ENCODE data around the gene EML5.
A peak's percentile ranks its signal among the peaks of the same experiment; 100 is the strongest.

EML5 gene

DNA sequence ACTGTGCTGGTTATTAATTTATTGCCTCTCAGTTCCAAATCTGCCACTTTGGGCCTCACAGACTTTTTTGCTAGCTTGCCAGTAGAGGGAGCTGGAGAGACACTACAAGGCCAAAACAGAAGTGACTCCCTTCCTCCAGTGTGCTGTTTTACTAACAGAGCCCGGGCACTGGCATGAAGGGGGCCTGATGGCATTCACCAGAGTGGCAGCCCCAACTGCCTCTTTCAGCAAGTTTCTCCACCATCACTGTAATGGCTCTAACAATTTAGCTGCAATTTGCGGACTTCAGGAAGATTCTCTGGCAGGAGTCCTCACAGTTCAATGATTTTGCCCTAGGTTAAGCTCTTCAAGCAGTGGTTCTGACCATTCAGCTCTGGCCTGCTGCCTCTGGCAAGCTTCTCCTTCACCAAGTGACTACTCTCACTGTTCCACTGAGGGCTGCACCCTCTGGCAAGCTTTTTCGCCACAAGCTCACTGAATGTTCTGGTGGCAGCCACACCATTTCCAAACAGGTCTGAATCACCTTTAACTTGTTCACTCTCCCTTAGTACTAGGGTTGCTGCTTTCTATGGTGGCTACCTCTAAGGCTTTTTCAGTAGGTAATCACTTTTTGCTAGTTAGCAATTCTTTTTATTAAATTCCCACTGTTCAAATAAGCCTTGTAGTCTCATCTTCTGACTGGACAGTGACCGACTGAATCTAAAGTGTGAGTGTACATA lies 125.0 kb downstream of the EML5 start:
- no peak overlapping the region for H3K4me3 ChIP-seq (ENCODE audit: low read depth, low read length)
- TF ChIP-seq, protein P1, sequence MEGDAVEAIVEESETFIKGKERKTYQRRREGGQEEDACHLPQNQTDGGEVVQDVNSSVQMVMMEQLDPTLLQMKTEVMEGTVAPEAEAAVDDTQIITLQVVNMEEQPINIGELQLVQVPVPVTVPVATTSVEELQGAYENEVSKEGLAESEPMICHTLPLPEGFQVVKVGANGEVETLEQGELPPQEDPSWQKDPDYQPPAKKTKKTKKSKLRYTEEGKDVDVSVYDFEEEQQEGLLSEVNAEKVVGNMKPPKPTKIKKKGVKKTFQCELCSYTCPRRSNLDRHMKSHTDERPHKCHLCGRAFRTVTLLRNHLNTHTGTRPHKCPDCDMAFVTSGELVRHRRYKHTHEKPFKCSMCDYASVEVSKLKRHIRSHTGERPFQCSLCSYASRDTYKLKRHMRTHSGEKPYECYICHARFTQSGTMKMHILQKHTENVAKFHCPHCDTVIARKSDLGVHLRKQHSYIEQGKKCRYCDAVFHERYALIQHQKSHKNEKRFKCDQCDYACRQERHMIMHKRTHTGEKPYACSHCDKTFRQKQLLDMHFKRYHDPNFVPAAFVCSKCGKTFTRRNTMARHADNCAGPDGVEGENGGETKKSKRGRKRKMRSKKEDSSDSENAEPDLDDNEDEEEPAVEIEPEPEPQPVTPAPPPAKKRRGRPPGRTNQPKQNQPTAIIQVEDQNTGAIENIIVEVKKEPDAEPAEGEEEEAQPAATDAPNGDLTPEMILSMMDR (IDR thresholded peaks at IDR 0.05; ENCODE audit: low read depth, low read length): peak; percentile 92

GRCh38 chr14:88660056-88660455 lies 132.7 kb downstream of the EML5 start:
- TF ChIP-seq, protein P1 (IDR thresholded peaks at IDR 0.05; ENCODE audit: low read depth, low read length): no peak

DNA sequence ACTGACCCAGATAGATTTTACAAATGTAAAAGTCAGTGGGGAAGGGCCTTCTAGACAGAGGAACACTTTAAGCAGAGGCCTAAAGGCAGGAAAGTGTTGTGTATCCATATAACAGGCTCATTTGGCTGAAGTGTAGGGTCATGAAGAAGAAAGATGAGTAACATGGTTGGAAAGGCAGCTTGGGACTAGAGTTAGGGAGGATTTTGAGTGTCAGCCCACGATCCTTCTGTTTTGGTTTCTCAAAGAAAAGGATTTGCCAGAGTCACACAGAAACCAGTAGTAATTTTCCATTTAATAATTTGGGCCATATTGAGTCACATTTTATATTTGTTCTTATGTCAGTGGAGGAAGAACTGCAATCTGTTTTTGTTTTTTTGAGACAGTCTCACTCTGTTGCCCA lies 153.5 kb downstream of the EML5 start:
- H3K4me3 ChIP-seq (ENCODE audit: low read depth, low read length): no peak overlapping the region
- TF ChIP-seq, protein P1 (IDR thresholded peaks at IDR 0.05; ENCODE audit: low read depth, low read length): no peak

More at GRCh38 chr14:88660056-88660455, 132.7 kb downstream of the EML5 start:
- H3K4me3 ChIP-seq (ENCODE audit: low read depth, low read length): no peak overlapping the region

GRCh38 chr14:88632512-88632911 lies 160.2 kb downstream of the EML5 start:
- no peak overlapping the region for H3K4me3 ChIP-seq (ENCODE audit: low read depth, low read length)
- TF ChIP-seq, protein P1 (IDR thresholded peaks at IDR 0.05; ENCODE audit: low read depth, low read length): no peak

DNA sequence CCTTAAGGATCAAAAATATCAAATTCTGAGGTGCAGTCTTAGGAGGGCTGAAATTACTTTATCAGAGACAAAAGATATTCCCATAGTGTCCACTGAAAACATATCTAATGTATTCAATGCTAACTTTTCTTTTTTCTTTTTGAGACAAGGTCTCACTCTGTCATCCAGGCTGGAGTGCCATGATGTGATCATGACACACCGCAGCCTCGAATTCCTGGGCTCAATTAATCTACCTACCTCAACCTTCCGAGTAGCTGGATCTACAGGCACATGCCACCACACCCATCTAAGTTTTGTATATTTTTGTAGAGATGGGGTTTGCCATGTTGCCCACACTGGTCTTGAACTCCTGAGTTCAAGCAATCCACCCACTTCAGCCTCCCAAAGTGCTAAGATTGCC lies 161.7 kb downstream of the EML5 start:
- H3K4me3 ChIP-seq (ENCODE audit: low read depth, low read length): no peak overlapping the region
- TF ChIP-seq, protein P1 (IDR thresholded peaks at IDR 0.05; ENCODE audit: low read depth, low read length): no peak

DNA sequence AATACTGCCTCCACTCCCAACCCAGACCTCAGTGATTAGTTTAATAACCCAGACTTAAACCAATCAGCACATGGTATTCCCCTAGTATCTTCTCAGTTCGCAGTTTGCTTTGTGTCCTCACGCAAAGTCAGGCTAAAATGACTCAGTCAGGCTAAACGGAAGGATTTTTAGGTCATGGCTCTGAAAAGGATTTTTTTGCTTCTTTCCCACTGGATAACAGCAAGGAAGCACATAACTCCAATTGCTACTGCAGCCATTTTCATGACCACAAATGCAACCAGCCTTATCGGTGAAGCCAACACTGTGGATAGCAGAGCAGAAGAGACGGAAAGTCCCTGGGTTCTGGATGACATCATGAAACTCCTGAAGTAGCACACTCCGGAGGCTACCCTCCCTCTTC lies 162.2 kb downstream of the EML5 start:
- H3K4me3 ChIP-seq (ENCODE audit: low read depth, low read length): no peak overlapping the region
- TF ChIP-seq, protein P1 (IDR thresholded peaks at IDR 0.05; ENCODE audit: low read depth, low read length): no peak

DNA sequence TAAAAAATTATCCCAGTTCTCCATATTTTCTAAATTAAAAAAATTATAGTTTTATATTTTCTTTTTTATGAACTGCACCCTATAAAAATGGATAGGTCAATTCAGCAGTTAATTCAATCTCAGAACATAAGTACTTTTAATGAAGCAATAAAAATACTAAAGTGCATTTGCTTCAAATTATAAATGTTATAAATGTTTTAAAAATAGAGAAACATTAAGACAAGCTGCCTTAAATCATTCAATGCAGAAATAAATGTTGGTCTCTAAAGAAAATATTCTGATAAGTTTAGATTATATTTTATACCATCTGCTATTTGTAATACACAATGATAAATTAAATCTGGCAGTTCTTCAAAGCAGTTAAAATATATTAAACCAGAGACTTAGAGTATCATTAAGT lies 164.3 kb downstream of the EML5 start:
- no peak overlapping the region for H3K4me3 ChIP-seq (ENCODE audit: low read depth, low read length)
- TF ChIP-seq, protein P1 (IDR thresholded peaks at IDR 0.05; ENCODE audit: low read depth, low read length): no peak

All from WI38 (cell line).